K562 (cell line): Measurements from ENCODE around the gene COX4I2.
"Not testable (repeated sequence)": the region's sequence is repeated elsewhere in the genome, so short reads cannot be mapped to it uniquely, and the experiment has no call there.

Source experiments
- AFF4 ChIP-seq: sonication (generic); formaldehyde crosslinking; IDR thresholded peaks from 2 replicates; pipeline ENCODE4 v1.8.0; 2023; ENCODE audit warnings: mild to moderate bottlenecking, missing genetic modification reagents
- ATF2 ChIP-seq: sonication (generic); formaldehyde crosslinking; IDR thresholded peaks from 2 replicates; pipeline ENCODE4 v1.8.1; 2022; ENCODE audit warnings: missing genetic modification reagents
- BACH1 ChIP-seq: fragments of 200-800 bp; sonication (Bioruptor generic); IDR thresholded peaks from 2 replicates; pipeline ENCODE4 v1.6.1; 2016; ENCODE audit warnings: missing genetic modification characterization, missing compliant biosample characterization
- CTCF ChIP-seq, 3 experiments: IDR thresholded peaks in 2 of 3; conservative IDR thresholded peaks in 1 of 3; 2 replicates each; pipeline ENCODE4 v1.5.1; 2011 to 2012; ENCODE audit warnings: low read length in 3 of 3, mild to moderate bottlenecking in 3 of 3, control low read depth in 2 of 3, improper control_type of control experiment in 1 of 3, inconsistent platforms in 1 of 3, low read depth in 1 of 3, mixed read lengths in 1 of 3, moderate library complexity in 1 of 3; ENCODE audit not compliant: insufficient read depth in 2 of 3
- EP300 ChIP-seq: IDR thresholded peaks from 2 replicates; pipeline ENCODE4 v1.6.1; 2012; ENCODE audit warnings: low read length, improper control_type of control experiment
- ETV5 ChIP-seq: sonication (generic); formaldehyde crosslinking; IDR thresholded peaks from 2 replicates; pipeline ENCODE4 v1.4.0; 2020; ENCODE audit warnings: low read depth, mild to moderate bottlenecking, missing genetic modification reagents
- JUNB ChIP-seq: fragments of 450-650 bp; formaldehyde crosslinking; conservative IDR thresholded peaks from 2 replicates; pipeline ENCODE4 v1.4.0; 2020; ENCODE audit warnings: mild to moderate bottlenecking
- MAFF ChIP-seq: IDR thresholded peaks from 2 replicates; pipeline ENCODE4 v1.6.1; 2012; ENCODE audit warnings: low read length, improper control_type of control experiment
- MAZ ChIP-seq, 2 experiments: fragments of 450-650 bp in 1 of 2; sonication (generic) in 1 of 2; formaldehyde crosslinking; IDR thresholded peaks in 1 of 2; conservative IDR thresholded peaks in 1 of 2; 2 replicates each; pipeline versions ENCODE4 v1.4.0 to v1.5.0; 2020; ENCODE audit warnings: mild to moderate bottlenecking in 1 of 2, missing genetic modification reagents in 1 of 2
- NFXL1 ChIP-seq: fragments of 450-650 bp; formaldehyde crosslinking; IDR thresholded peaks from 2 replicates; pipeline ENCODE4 v1.4.0; 2021; ENCODE audit warnings: mild to moderate bottlenecking
- VEZF1 ChIP-seq: fragments of 200-800 bp; sonication (Bioruptor generic); IDR thresholded peaks from 2 replicates; pipeline ENCODE4 v1.6.1; 2017; ENCODE audit warnings: missing genetic modification characterization, missing compliant biosample characterization
- TF ChIP-seq, protein P1 (sequence below): sonication (generic); formaldehyde crosslinking; IDR thresholded peaks from 2 replicates; pipeline ENCODE4 v1.8.0; 2023; ENCODE audit warnings: mild to moderate bottlenecking, missing genetic modification reagents

GRCh38 chr20:31612271-31612640, 25.5 kb upstream of the COX4I2 start:
- TF ChIP-seq MAZ (CRISPR knock-in tag; conservative IDR thresholded peaks at IDR 0.05 in 1 of 2, IDR thresholded peaks at IDR 0.05 in 1 of 2); ATF2 (CRISPR knock-in tag); JUNB; NFXL1 (CRISPR knock-in tag); VEZF1; AFF4 (CRISPR knock-in tag); EP300; CTCF (IDR thresholded peaks at IDR 0.05 in 2 of 3, conservative IDR thresholded peaks at IDR 0.05 in 1 of 3; ENCODE audit: insufficient read depth in 2 of 3, low read depth in 1 of 3, low read length in 3 of 3); MAFF; BACH1 (tag); ETV5 (CRISPR knock-in tag): not testable (repeated sequence)
- TF ChIP-seq, protein P1, sequence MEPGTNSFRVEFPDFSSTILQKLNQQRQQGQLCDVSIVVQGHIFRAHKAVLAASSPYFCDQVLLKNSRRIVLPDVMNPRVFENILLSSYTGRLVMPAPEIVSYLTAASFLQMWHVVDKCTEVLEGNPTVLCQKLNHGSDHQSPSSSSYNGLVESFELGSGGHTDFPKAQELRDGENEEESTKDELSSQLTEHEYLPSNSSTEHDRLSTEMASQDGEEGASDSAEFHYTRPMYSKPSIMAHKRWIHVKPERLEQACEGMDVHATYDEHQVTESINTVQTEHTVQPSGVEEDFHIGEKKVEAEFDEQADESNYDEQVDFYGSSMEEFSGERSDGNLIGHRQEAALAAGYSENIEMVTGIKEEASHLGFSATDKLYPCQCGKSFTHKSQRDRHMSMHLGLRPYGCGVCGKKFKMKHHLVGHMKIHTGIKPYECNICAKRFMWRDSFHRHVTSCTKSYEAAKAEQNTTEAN (CRISPR knock-in tag): not testable (repeated sequence)
